M059J (cell line): ENCODE results near the gene MAMSTR. TPM values are rescaled to one million over a fixed set of nuclear protein-coding genes. Genes with fewer than 3 reads are reported as not detected.

Experiments used
- DNase-seq: peaks from one replicate; pipeline ENCODE4 v3.0.0-alpha.2; 2012; ENCODE audit warnings: low read depth
- total RNA-seq: library from RNA; depleted of rRNA; stranded (reverse); fragments of >200 nt; shearing (Covaris generic); gene quantifications from 2 replicates; pipeline ENCODE4 v1.2.3, GENCODE V29; 2014; rRNA removed

MAMSTR gene
- total RNA-seq, 1 experiment from 2014 or later = 1.0 TPM

- DNase-seq = no peak
Observed at GRCh38 chr19:48663667-48664066, 55.9 kb downstream of the MAMSTR start.

Other genes starting within 250 kb of the MAMSTR start
- 0.17 TPM in 1 of 2 replicates, not detected in the other for gene LMTK3, start 207.9 kb downstream of the MAMSTR start, total RNA-seq
- gene SULT2B1, start 167.6 kb downstream of the MAMSTR start, total RNA-seq = not detected in 2 replicates
- gene SPACA4, start 113.0 kb downstream of the MAMSTR start, total RNA-seq = not detected in 2 replicates
- 0.89 TPM in 1 of 2 replicates, not detected in the other for gene FAM83E, start 104.6 kb downstream of the MAMSTR start, total RNA-seq
- 1,286 and 1,602 TPM in 2 replicates for gene RPL18, start 100.5 kb downstream of the MAMSTR start, total RNA-seq
- gene SPHK2, start 100.2 kb downstream of the MAMSTR start, total RNA-seq = 2.9 and 5.4 TPM in 2 replicates
- 18.5 and 20.1 TPM in 2 replicates for gene DBP, start 82.3 kb downstream of the MAMSTR start, total RNA-seq
- gene CA11, start 73.5 kb downstream of the MAMSTR start, total RNA-seq = 1.9 and 5.1 TPM in 2 replicates
- gene NTN5, start 46.7 kb downstream of the MAMSTR start, total RNA-seq = 0.05 and 0.79 TPM in 2 replicates
- not detected in 2 replicates for gene FUT2, start 23.8 kb downstream of the MAMSTR start, total RNA-seq
- gene RASIP1, start 20.9 kb upstream of the MAMSTR start, total RNA-seq = 0.20 TPM in 1 of 2 replicates, not detected in the other
- gene IZUMO1, start 27.2 kb upstream of the MAMSTR start, total RNA-seq = not detected in 2 replicates
- 0.15 and 0.79 TPM in 2 replicates for gene FUT1, start 32.9 kb upstream of the MAMSTR start, total RNA-seq
- 0.37 TPM in 1 of 2 replicates, not detected in the other for gene FGF21, start 35.8 kb upstream of the MAMSTR start, total RNA-seq
- gene BCAT2, start 91.3 kb upstream of the MAMSTR start, total RNA-seq = 41.0 and 54.0 TPM in 2 replicates
- 20.9 and 22.7 TPM in 2 replicates for gene HSD17B14, start 116.8 kb upstream of the MAMSTR start, total RNA-seq
- 4.3 and 5.0 TPM in 2 replicates for gene PLEKHA4, start 148.9 kb upstream of the MAMSTR start, total RNA-seq
- gene PPP1R15A, start 152.7 kb upstream of the MAMSTR start, total RNA-seq = 31.1 and 40.5 TPM in 2 replicates
- gene TULP2, start 179.0 kb upstream of the MAMSTR start, total RNA-seq = not detected in 2 replicates
- gene NUCB1, start 180.6 kb upstream of the MAMSTR start, total RNA-seq = 236 and 301 TPM in 2 replicates
- 0.15 TPM in 1 of 2 replicates, not detected in the other for gene DHDH, start 214.0 kb upstream of the MAMSTR start, total RNA-seq
- gene BAX, start 235.2 kb upstream of the MAMSTR start, total RNA-seq = 97.7 and 101 TPM in 2 replicates
- 3,106 and 3,231 TPM in 2 replicates for gene FTL, start 245.6 kb upstream of the MAMSTR start, total RNA-seq